IMR-90 (cell line): Measurements from ENCODE around the gene ECM2. TPM values are rescaled to one million over a fixed set of nuclear protein-coding genes. Genes with fewer than 3 reads are reported as not detected.

ENCODE experiments used
- ATAC-seq: fragments of 200-7000 bp; cut with Tn5 transposase; 2 replicates; pipeline ENCODE4 v1.9.1; 2020; ENCODE audit warnings: low read depth, mild to moderate bottlenecking, moderate library complexity
- BruUV-seq: library from RNA; stranded (reverse); fragments of 400-500 nt; replicated peaks from 2 replicates; lab custom pipeline; 2021; lab: Mats Ljungman, UMichigan
- CTCF ChIA-PET: fragments of 300-600 bp; formaldehyde crosslinking; extraction: SDS; loops from one replicate; lab custom pipeline; 2021; ENCODE audit warnings: antibody characterized with exemption; lab: Yijun Ruan, JAX
- POLR2A ChIA-PET: fragments of 300-600 bp; sonication (Branson Sonifier 250); formaldehyde crosslinking; loops from one replicate; lab custom pipeline; 2022; ENCODE audit warnings: antibody characterized with exemption; ENCODE audit not compliant: unreplicated experiment; lab: Charles Lee
- DNase-seq: peaks from one replicate; pipeline ENCODE4 v3.0.0; 2013
- H2AFZ ChIP-seq: replicated peaks from 2 replicates; pipeline ENCODE3; 2013; ENCODE audit warnings: low read length, mild to moderate bottlenecking; ENCODE audit not compliant: poor library complexity
- H2AK5ac ChIP-seq: 2 replicates; pipeline ENCODE4 v1.6.1; 2013; ENCODE audit warnings: low read depth, low read length, inconsistent platforms
- H2AK9ac ChIP-seq: replicated peaks from 2 replicates; pipeline ENCODE3; 2013; ENCODE audit warnings: mild to moderate bottlenecking, low read depth, low read length, moderate library complexity; ENCODE audit not compliant: poor library complexity
- H2BK120ac ChIP-seq: 2 replicates; pipeline ENCODE4 v1.6.1; 2013; ENCODE audit warnings: low read depth, low read length, inconsistent platforms
- H2BK15ac ChIP-seq: 3 replicates; pipeline ENCODE4 v1.6.1; 2013; ENCODE audit warnings: low read depth, low read length, inconsistent platforms
- H2BK20ac ChIP-seq: 2 replicates; pipeline ENCODE4 v1.6.1; 2013; ENCODE audit warnings: low read depth, mild to moderate bottlenecking, inconsistent platforms, low read length, moderate library complexity
- H2BK5ac ChIP-seq: 2 replicates; pipeline ENCODE4 v1.6.1; 2013; ENCODE audit warnings: mild to moderate bottlenecking, low read depth, low read length, inconsistent platforms; ENCODE audit not compliant: poor library complexity, severe bottlenecking
- H3K14ac ChIP-seq: replicated peaks from 2 replicates; pipeline ENCODE4 v1.6.1; 2013; ENCODE audit warnings: low read depth, low read length, inconsistent platforms
- H3K18ac ChIP-seq: 2 replicates; pipeline ENCODE4 v1.6.1; 2013; ENCODE audit warnings: low read depth, low read length, control low read depth
- H3K23ac ChIP-seq: 2 replicates; pipeline ENCODE4 v1.6.1; 2013; ENCODE audit warnings: low read depth, low read length, inconsistent platforms
- H3K27ac ChIP-seq: 2 replicates; pipeline ENCODE4 v1.5.1; 2013; ENCODE audit warnings: mild to moderate bottlenecking, control low read depth, low read length; ENCODE audit not compliant: insufficient read depth
- H3K27me3 ChIP-seq: 2 replicates; pipeline ENCODE4 v1.6.1; 2013; ENCODE audit warnings: low read length; ENCODE audit not compliant: control insufficient read depth, insufficient read depth
- H3K36me3 ChIP-seq: 2 replicates; pipeline ENCODE4 v1.6.1; 2013; ENCODE audit warnings: low read length, mixed read lengths; ENCODE audit not compliant: control insufficient read depth, insufficient read depth
- H3K4ac ChIP-seq: 2 replicates; pipeline ENCODE4 v1.6.1; 2013; ENCODE audit warnings: low read depth, low read length, inconsistent platforms
- H3K4me1 ChIP-seq: 2 replicates; pipeline ENCODE4 v1.6.1; 2013; ENCODE audit warnings: low read length, mixed read lengths; ENCODE audit not compliant: control insufficient read depth, insufficient read depth
- H3K4me2 ChIP-seq: 2 replicates; pipeline ENCODE4 v1.6.1; 2013; ENCODE audit warnings: low read depth, mild to moderate bottlenecking, control low read depth, low read length, moderate library complexity
- H3K4me3 ChIP-seq: 2 replicates; pipeline ENCODE4 v1.5.1; 2013; ENCODE audit warnings: low read depth, mild to moderate bottlenecking, control low read depth, low read length, moderate library complexity; ENCODE audit not compliant: insufficient read depth
- H3K56ac ChIP-seq: 2 replicates; pipeline ENCODE4 v1.6.1; 2013; ENCODE audit warnings: low read length, inconsistent platforms; ENCODE audit not compliant: insufficient read depth; ENCODE audit errors: extremely low read depth
- H3K79me1 ChIP-seq, 2 experiments: 2 replicates each; pipeline ENCODE4 v1.6.1; 2013; ENCODE audit warnings: low read length in 2 of 2, inconsistent platforms in 1 of 2, low read depth in 1 of 2
- H3K9ac ChIP-seq: 2 replicates; pipeline ENCODE4 v1.6.1; 2013; ENCODE audit warnings: low read depth, low read length, control low read depth
- H3K9me1 ChIP-seq: 2 replicates; pipeline ENCODE4 v1.6.1; 2013; ENCODE audit warnings: low read length, inconsistent platforms; ENCODE audit not compliant: insufficient read depth
- H3K9me3 ChIP-seq: 2 replicates; pipeline ENCODE4 v1.6.1; 2013; ENCODE audit warnings: low read length; ENCODE audit not compliant: control insufficient read depth, insufficient read depth
- H4K20me1 ChIP-seq: 2 replicates; pipeline ENCODE4 v1.6.1; 2013; ENCODE audit warnings: low read length, inconsistent platforms; ENCODE audit not compliant: insufficient read depth
- H4K5ac ChIP-seq: 2 replicates; pipeline ENCODE4 v1.6.1; 2013; ENCODE audit warnings: mild to moderate bottlenecking, low read depth, low read length, control low read depth
- H4K8ac ChIP-seq, 2 experiments: 2 replicates each; pipeline ENCODE4 v1.6.1; 2013; ENCODE audit warnings: low read depth in 2 of 2, low read length in 2 of 2, control low read depth in 1 of 2, inconsistent platforms in 1 of 2
- H4K91ac ChIP-seq: 2 replicates; pipeline ENCODE4 v1.6.1; 2013; ENCODE audit warnings: low read depth, low read length, inconsistent platforms; ENCODE audit not compliant: insufficient read depth
- BHLHE40 ChIP-seq: fragments of 150-350 bp; IDR thresholded peaks from 2 replicates; pipeline ENCODE4 v1.6.1; 2016; ENCODE audit warnings: mild to moderate bottlenecking, low read depth, low read length
- CEBPB ChIP-seq: IDR thresholded peaks from 2 replicates; pipeline ENCODE4 v1.6.1; 2012; ENCODE audit warnings: low read depth, low read length, improper control_type of control experiment
- CHD1 ChIP-seq: IDR thresholded peaks from 2 replicates; pipeline ENCODE4 v1.6.1; 2012; ENCODE audit warnings: low read depth, low read length, improper control_type of control experiment
- CTCF ChIP-seq: conservative IDR thresholded peaks from 2 replicates; pipeline ENCODE4 v1.5.1; 2012; ENCODE audit warnings: mild to moderate bottlenecking, low read depth, low read length, improper control_type of control experiment
- FOS ChIP-seq: fragments of 150-350 bp; IDR thresholded peaks from 2 replicates; pipeline ENCODE4 v1.6.1; 2016; ENCODE audit warnings: low read depth, low read length
- MAFK ChIP-seq: IDR thresholded peaks from 2 replicates; pipeline ENCODE4 v1.6.1; 2012; ENCODE audit warnings: low read depth, low read length, improper control_type of control experiment
- MXI1 ChIP-seq: IDR thresholded peaks from 2 replicates; pipeline ENCODE4 v1.6.1; 2012; ENCODE audit warnings: low read depth, mild to moderate bottlenecking, low read length, moderate library complexity, borderline replicate concordance
- POLR2A ChIP-seq: IDR thresholded peaks from 2 replicates; pipeline ENCODE4 v1.6.1; 2012; ENCODE audit warnings: mild to moderate bottlenecking, low read depth, low read length
- RAD21 ChIP-seq: IDR thresholded peaks from 2 replicates; pipeline ENCODE4 v1.6.1; 2012; ENCODE audit warnings: low read length, improper control_type of control experiment
- RFX5 ChIP-seq: IDR thresholded peaks from 2 replicates; pipeline ENCODE4 v1.8.0; 2012; ENCODE audit warnings: low read depth, mild to moderate bottlenecking, low read length, moderate library complexity
- SMC3 ChIP-seq: fragments of 150-350 bp; IDR thresholded peaks from 2 replicates; pipeline ENCODE4 v1.6.1; 2016; ENCODE audit warnings: low read depth, mild to moderate bottlenecking, antibody characterized with exemption, low read length, moderate library complexity
- WGBS, 2 experiments: methylation state at CpG; one replicate each; pipeline versions ENCODE4 v1.1.5 to v1.1.7; 2013; ENCODE audit warnings: missing lambda C conversion rate in 2 of 2; ENCODE audit not compliant: insufficient read length in 1 of 2; ENCODE audit errors: extremely low coverage in 2 of 2; 5-methylcytosine and 5-hydroxymethylcytosine counted together
- dilution Hi-C: fragments of 300-500 bp; cut with HindIII; formaldehyde crosslinking; loops from one replicate; pipeline ENCODE4 v1.14.3; 2018; ENCODE audit warnings: low sequenced_read_pairs; ENCODE audit not compliant: unreplicated experiment
- in situ Hi-C: fragments of 300-500 bp; cut with MboI; formaldehyde crosslinking; loops from 3 replicates; pipeline ENCODE4 v1.14.3; 2019; ENCODE audit warnings: low sequenced_read_pairs, inconsistent platforms, mixed read lengths
- intact Hi-C: fragments of 100-400 bp; cut with micrococcal nuclease; formaldehyde crosslinking; loops from 2 replicates; pipeline ENCODE4 v1.10.0; 2022
- polyA plus RNA-seq, 3 experiments: library from polyadenylated mRNA; depleted of rRNA; stranded (reverse); fragments of >200 nt; gene quantifications; 2 replicates each; pipeline ENCODE4 v1.2.3, GENCODE V29; 2012; ENCODE audit warnings: low replicate concordance in 1 of 3
- total RNA-seq: library from RNA; depleted of rRNA; stranded (reverse); fragments of >200 nt; gene quantifications from 2 replicates; pipeline ENCODE4 v1.2.3, GENCODE V29; 2012
- TF ChIP-seq, protein P1 (sequence below): fragments of 150-350 bp; IDR thresholded peaks from 2 replicates; pipeline ENCODE4 v1.6.1; 2016; ENCODE audit warnings: low read depth, mild to moderate bottlenecking, low read length, moderate library complexity, borderline replicate concordance
- TF ChIP-seq, protein P2 (sequence below): fragments of 150-350 bp; IDR thresholded peaks from 2 replicates; pipeline ENCODE4 v1.6.1; 2017; ENCODE audit warnings: mild to moderate bottlenecking, antibody characterized with exemption, low read length, low read depth

Gene ECM2
- total and polyA plus RNA-seq, 2 of the 4 experiments (the other 2 are of a cell fraction): 0.26 to 0.36 TPM

GRCh38 chr9:92517046-92517445 lies 18.7 kb downstream of the ECM2 start:
- TF ChIP-seq, protein P1, sequence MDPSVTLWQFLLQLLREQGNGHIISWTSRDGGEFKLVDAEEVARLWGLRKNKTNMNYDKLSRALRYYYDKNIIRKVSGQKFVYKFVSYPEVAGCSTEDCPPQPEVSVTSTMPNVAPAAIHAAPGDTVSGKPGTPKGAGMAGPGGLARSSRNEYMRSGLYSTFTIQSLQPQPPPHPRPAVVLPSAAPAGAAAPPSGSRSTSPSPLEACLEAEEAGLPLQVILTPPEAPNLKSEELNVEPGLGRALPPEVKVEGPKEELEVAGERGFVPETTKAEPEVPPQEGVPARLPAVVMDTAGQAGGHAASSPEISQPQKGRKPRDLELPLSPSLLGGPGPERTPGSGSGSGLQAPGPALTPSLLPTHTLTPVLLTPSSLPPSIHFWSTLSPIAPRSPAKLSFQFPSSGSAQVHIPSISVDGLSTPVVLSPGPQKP: no peak
- no peak for TF ChIP-seq RAD21
- TF ChIP-seq FOS: no peak
- TF ChIP-seq POLR2A: no peak
- TF ChIP-seq, protein P2, sequence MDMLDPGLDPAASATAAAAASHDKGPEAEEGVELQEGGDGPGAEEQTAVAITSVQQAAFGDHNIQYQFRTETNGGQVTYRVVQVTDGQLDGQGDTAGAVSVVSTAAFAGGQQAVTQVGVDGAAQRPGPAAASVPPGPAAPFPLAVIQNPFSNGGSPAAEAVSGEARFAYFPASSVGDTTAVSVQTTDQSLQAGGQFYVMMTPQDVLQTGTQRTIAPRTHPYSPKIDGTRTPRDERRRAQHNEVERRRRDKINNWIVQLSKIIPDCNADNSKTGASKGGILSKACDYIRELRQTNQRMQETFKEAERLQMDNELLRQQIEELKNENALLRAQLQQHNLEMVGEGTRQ: no peak
- no peak for TF ChIP-seq CHD1
- TF ChIP-seq CEBPB: no peak
- no peak for TF ChIP-seq RFX5
- TF ChIP-seq MXI1: no peak
- no peak for TF ChIP-seq SMC3
- no peak for TF ChIP-seq BHLHE40
- TF ChIP-seq MAFK: no peak
- no peak for TF ChIP-seq CTCF
- no TSS peak for BruUV-seq
- H3K4me3 ChIP-seq: no peak overlapping the region
- no peak overlapping the region for H4K91ac ChIP-seq
- POLR2A ChIA-PET: no interaction called here
- no peaks in the 10 kb centered on the region for H4K20me1 ChIP-seq
- dilution Hi-C loops (no loop called here), in situ Hi-C loops (no loop called here), intact Hi-C loops (loop anchor here (10.0 kb wide), 1 partner anchor 1518 kb away; no protein-coding TSS in a partner anchor)
- no peak overlapping the region for H3K14ac ChIP-seq
- no peak overlapping the region for H2BK20ac ChIP-seq
- H3K79me1 ChIP-seq: no peaks in the 10 kb centered on the region
- H3K18ac ChIP-seq: no peak overlapping the region
- 79% methylated on average over 2 of the region's 3 CpGs; no CpG with 5 or more reads in 1 of the 2 experiments for WGBS, 2 experiments
- peaks cover 9% of the 10 kb centered on the region for H3K4me1 ChIP-seq
- H3K9me1 ChIP-seq: peaks cover 4% of the 10 kb centered on the region; the same call in 1 of the 2 replicates
- H4K8ac ChIP-seq: no peak overlapping the region
- CTCF ChIA-PET: interaction anchor here (0.9 kb wide), 1 partner anchor 10 kb away, joined by 3 read pairs; no protein-coding TSS in a partner anchor
- H2AK5ac ChIP-seq: no peak overlapping the region
- H3K9me3 ChIP-seq: no peaks in the 10 kb centered on the region
- ATAC-seq (no peak), DNase-seq (no peak)
- no peak overlapping the region for H2BK5ac ChIP-seq
- no peak overlapping the region for H4K5ac ChIP-seq
- no peaks in the 10 kb centered on the region for H3K36me3 ChIP-seq
- H3K9ac ChIP-seq: no peak overlapping the region
- no peak overlapping the region for H2AK9ac ChIP-seq
- H2AFZ ChIP-seq: no peak overlapping the region
- H3K56ac ChIP-seq: no peak overlapping the region
- no peak overlapping the region for H2BK120ac ChIP-seq
- H3K27ac ChIP-seq: no peak overlapping the region
- no peak overlapping the region for H2BK15ac ChIP-seq
- no peak overlapping the region for H3K4ac ChIP-seq
- no peak overlapping the region for H3K4me2 ChIP-seq
- no peaks in the 10 kb centered on the region for H3K27me3 ChIP-seq
- H3K23ac ChIP-seq: no peak overlapping the region
